GM18505 (cell line): ENCODE measurements around the gene SPANXN2.
"Not testable (repeated sequence)": the region's sequence is repeated elsewhere in the genome, so short reads cannot be mapped to it uniquely, and the experiment has no call there.

ENCODE experiments used
- ATAC-seq: cut with Tn5 transposase; IDR thresholded peaks from one replicate; pipeline ENCODE4 v1.9.1; 2021; ENCODE audit not compliant: unreplicated experiment
- POLR2A ChIP-seq: IDR thresholded peaks from 4 replicates; pipeline ENCODE4 v1.6.1; 2011; ENCODE audit warnings: borderline replicate concordance; ENCODE audit not compliant: insufficient read depth, insufficient read length; ENCODE audit errors: extremely low read depth

The SPANXN2 gene, protein sequence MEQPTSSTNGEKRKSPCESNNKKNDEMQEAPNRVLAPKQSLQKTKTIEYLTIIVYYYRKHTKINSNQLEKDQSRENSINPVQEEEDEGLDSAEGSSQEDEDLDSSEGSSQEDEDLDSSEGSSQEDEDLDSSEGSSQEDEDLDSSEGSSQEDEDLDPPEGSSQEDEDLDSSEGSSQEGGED

DNA sequence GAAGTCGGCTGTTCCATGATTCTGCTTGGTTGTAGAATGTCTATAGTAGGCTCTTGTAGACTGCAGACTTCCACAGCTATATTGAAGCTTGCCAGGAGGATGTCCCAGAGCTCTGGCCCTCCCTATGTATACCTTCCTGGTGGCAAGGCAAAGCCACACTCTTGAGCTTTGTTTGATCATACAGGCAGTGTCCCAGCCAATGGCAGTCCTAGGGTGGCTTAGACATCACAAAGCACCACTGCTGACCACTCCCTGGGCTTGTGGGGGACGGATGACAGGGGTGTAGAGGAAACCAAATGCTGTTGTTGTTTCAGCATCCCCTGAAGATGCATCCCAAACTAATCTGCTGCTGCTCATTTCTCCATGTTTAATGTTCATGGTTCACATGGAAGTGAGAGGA is at the start of gene SPANXN2:
Gene SPANXN2, minus strand, starts transcription at position 101 of the 400 bp plus-strand sequence. Its CDS starts 84 bp downstream, at position 17.
- ATAC-seq, result not testable (repeated sequence)

- no peak for ATAC-seq
Observed at GRCh38 chrX:143768976-143769375, 48.4 kb upstream of the SPANXN2 start.

GRCh38 chrX:143767789-143768188 is 47.2 kb upstream of the SPANXN2 start:
- not testable (repeated sequence) for ATAC-seq

More at GRCh38 chrX:143768976-143769375, 48.4 kb upstream of the SPANXN2 start:
- no peak for TF ChIP-seq POLR2A

GRCh38 chrX:143757887-143758286 is 37.3 kb upstream of the SPANXN2 start:
- no peak for TF ChIP-seq POLR2A
- no peak for ATAC-seq

DNA sequence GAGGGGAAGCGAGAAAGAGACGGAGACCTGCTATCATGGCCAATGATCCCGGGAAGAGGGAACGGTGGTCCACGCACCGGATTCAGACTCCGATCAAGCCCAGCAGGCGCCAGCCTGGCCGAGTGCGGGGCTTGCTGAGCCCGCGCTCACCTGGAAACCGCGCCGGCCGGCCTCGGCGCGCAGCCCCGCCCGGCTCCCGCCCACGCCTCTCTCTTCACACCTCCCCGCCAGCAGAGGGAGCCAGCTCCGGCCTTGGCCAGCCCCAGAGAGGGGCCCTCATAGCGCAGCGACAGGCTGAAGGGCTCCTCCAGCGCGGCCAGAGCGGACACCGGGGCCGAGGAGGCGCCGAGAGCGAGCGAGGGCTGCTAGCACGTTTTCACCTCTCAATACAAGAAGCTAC is 36.8 kb upstream of the SPANXN2 start:
- ATAC-seq, result no peak
- no peak for TF ChIP-seq POLR2A

DNA sequence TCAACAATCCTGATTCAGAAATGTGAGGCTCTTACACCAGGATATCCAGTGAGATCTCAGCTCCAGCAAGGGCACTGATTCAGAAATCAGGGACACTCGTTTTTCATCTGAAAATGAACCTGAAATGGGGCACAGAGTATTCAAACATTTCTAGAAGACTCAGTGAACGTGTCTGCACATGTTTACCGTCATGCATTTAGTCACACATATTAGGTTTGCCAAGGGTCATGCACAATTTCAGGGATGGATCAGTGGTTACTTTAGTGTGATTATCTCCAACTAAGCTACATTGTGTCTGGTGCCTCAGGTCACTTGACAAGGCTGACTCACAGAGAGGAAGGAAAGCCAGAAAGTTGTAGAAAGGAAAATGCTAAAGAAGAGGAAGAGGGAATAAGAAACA is 33.6 kb upstream of the SPANXN2 start:
- no peak for ATAC-seq
- TF ChIP-seq POLR2A, result no peak

DNA sequence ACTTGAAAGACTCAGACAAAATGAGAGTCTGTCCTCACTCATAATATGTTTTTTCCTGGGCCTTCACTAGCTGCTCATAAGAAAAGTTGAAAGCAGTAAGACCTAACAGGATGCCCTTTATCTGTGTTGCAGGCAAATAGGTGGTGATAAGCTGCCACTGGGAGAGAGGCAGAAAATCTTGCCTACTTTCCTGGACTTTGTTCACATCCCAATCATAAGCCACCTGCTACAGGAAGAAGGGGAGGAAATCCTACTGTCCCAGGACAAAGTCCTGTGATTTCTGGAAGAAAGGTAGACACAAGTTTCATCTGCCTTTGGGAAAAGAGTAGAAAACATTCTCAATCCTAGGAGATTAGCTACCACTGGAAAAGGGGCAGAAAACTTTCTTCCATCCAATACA is 13.3 kb upstream of the SPANXN2 start:
- no peak for ATAC-seq

GRCh38 chrX:143726296-143726695 is 5.7 kb upstream of the SPANXN2 start:
- ATAC-seq, result no peak
- TF ChIP-seq POLR2A, result no peak

More for the DNA sequence above, 13.3 kb upstream of the SPANXN2 start:
- no peak for TF ChIP-seq POLR2A

DNA sequence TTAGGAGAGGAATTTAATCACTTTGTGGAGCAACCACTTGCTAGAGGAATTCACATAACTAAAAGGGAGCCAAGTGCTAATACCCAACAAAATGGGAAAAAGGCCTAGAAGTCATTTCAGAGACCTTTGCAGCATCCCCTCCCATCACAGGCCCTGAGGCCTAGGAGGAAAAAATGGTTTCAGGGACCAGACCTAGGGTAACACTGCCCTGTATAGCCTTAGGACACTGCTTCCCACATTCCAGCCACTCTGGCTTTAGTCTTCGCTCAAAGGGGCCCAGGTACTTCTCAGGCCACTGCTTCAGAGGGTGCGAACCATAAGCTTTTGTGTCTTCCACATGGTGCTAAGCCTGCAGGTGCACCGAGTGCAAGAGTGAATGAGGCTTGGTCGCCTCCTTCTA is 19.1 kb downstream of the SPANXN2 start:
- TF ChIP-seq POLR2A, result no peak
- no peak for ATAC-seq

GRCh38 chrX:143694885-143695284 is 25.7 kb downstream of the SPANXN2 start:
- TF ChIP-seq POLR2A, result no peak
- no peak for ATAC-seq

- no peak for ATAC-seq
- no peak for TF ChIP-seq POLR2A
Observed at GRCh38 chrX:143683486-143683885, 37.1 kb downstream of the SPANXN2 start.

- ATAC-seq, result no peak
- TF ChIP-seq POLR2A, result no peak
Observed at GRCh38 chrX:143674926-143675325, 45.6 kb downstream of the SPANXN2 start.

GRCh38 chrX:143669395-143669794 is 51.2 kb downstream of the SPANXN2 start:
- no peak for ATAC-seq

DNA sequence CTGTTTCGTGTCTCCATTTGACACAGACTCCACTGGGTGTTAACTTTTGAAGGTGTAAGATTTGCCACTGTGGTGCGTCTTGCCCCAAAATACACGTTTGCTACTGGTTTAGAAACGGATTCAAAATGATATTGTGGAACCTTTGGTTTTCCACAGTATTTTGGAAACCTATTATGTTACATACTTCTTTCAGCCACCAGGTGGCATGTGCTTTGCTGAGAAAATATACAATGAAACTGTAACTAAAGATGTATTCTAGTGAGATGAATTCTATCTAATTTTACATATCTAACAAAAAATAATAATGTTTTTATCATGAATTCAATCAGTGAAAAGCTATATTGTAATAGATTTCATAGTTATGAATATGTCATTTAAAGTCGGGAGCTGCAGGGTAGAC is 56.2 kb downstream of the SPANXN2 start:
- ATAC-seq, result peak; percentile 75
- TF ChIP-seq POLR2A, result no peak

More at GRCh38 chrX:143669395-143669794, 51.2 kb downstream of the SPANXN2 start:
- TF ChIP-seq POLR2A, result no peak

DNA sequence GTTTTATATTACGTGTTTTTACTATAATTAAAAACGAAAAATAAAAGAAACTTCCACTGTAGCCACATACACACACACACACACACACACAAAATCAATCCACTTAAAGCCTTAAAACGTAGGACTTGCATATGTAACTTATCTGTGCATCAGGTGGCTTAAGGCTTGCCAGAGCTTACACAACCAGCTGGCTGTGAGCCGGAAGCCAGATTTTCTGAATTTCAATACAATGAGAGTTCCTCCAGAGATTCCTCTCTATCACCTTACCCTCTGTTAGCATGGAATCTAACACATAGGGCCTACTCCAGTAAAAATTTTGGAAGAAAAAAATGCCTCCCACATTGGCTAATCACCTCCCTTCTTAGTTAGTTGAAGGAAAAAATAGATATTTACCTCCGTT is 56.8 kb downstream of the SPANXN2 start:
- no peak for ATAC-seq
- no peak for TF ChIP-seq POLR2A
